ENCODE results near the gene MAP4K5. TPM values are rescaled to one million over a fixed set of nuclear protein-coding genes. Genes with fewer than 3 reads are reported as not detected.

MAP4K5 gene
- total RNA-seq, 1 experiment from 2014 or later, result 111 TPM

GRCh38 chr14:50529288-50530179 lies 2.8 kb downstream of the MAP4K5 start:
- Histone ChIP-seq H2AFZ (ENCODE audit: low read length) (no peak overlapping the region), H4K20me1 (ENCODE audit: low read length) (peaks cover 43% of the 10 kb centered on the region), H3K9me3 (ENCODE audit: low read length) (no peaks in the 10 kb centered on the region), H3K4me1 (ENCODE audit: insufficient read depth, low read length) (peaks cover 56% of the 10 kb centered on the region), H3K4me2 (ENCODE audit: low read length) (peak overlapping the region; percentile 93), H3K9ac (ENCODE audit: low read length) (peak overlapping the region; percentile 95), H3K79me2 (ENCODE audit: low read length) (peaks cover 78% of the 10 kb centered on the region), H3K4me3 (ENCODE audit: low read length) (peak overlapping the region; percentile 82), H3K27me3 (ENCODE audit: low read length) (no peaks in the 10 kb centered on the region), H3F3A (ENCODE audit: low read length, unreplicated experiment) (no peaks in the 10 kb centered on the region), H3K27ac (ENCODE audit: low read length) (peak overlapping the region; percentile 72), H3K36me3 (ENCODE audit: low read depth, low read length) (no peaks in the 10 kb centered on the region), H3K9me2 (replicated peaks; ENCODE audit: low read length) (no peaks in the 10 kb centered on the region)
- ChIA-PET CTCF (interaction anchor here (0.6 to 0.7 kb wide), 2 partner anchors 18 to 75 kb away, joined by 3 read pairs; no protein-coding TSS in a partner anchor), POLR2A (ENCODE audit: unreplicated experiment) (interaction anchor here (0.6 to 0.8 kb wide), 2 partner anchors 31 to 76 kb away, joined by 3 to 8 read pairs; partner anchors contain the start of gene ATL1)
- no TSS peak for BruUV-seq (replicated peaks)
- TF ChIP-seq CTCF (conservative IDR thresholded peaks at IDR 0.05; ENCODE audit: low read depth, low read length), result 0 out of 2 replicates have a peak, but pooled peaks have one; percentile 10
- TF ChIP-seq EZH2 (IDR thresholded peaks at IDR 0.05; ENCODE audit: low read length, unreplicated experiment), result no peak
- intact Hi-C loops (cut with micrococcal nuclease), result loop anchor here (1.0 to 5.0 kb wide), 4 partner anchors 8 to 297 kb away; partner anchors contain the start of gene SOS2
- DNase-seq (peak; percentile 34), ATAC-seq (no peak)

GRCh38 chr14:50528000-50528399 lies 4.4 kb downstream of the MAP4K5 start:
- Histone ChIP-seq H3K79me2 (ENCODE audit: low read length) (peaks cover 93% of the 10 kb centered on the region), H3K27me3 (ENCODE audit: low read length) (no peaks in the 10 kb centered on the region), H3K9me3 (ENCODE audit: low read length) (no peaks in the 10 kb centered on the region), H3K27ac (ENCODE audit: low read length) (peak overlapping the region; percentile 21), H4K20me1 (ENCODE audit: low read length) (peaks cover 56% of the 10 kb centered on the region), H2AFZ (ENCODE audit: low read length) (no peak overlapping the region), H3K4me2 (ENCODE audit: low read length) (peak overlapping the region; percentile 36), H3F3A (ENCODE audit: low read length, unreplicated experiment) (no peaks in the 10 kb centered on the region), H3K4me1 (ENCODE audit: insufficient read depth, low read length) (peaks cover 50% of the 10 kb centered on the region), H3K9ac (ENCODE audit: low read length) (no peak overlapping the region), H3K4me3 (ENCODE audit: low read length) (no peak overlapping the region), H3K9me2 (replicated peaks; ENCODE audit: low read length) (no peaks in the 10 kb centered on the region), H3K36me3 (ENCODE audit: low read depth, low read length) (0 out of 2 replicates have a peak, but pooled peaks cover 5% of the 10 kb centered on the region)
- no peak for ATAC-seq
- TF ChIP-seq CTCF (conservative IDR thresholded peaks at IDR 0.05; ENCODE audit: low read depth, low read length) (no peak), EZH2 (IDR thresholded peaks at IDR 0.05; ENCODE audit: low read length, unreplicated experiment) (no peak), EZH2phosphoT487 (IDR thresholded peaks at IDR 0.05; ENCODE audit: borderline replicate concordance, low read length) (no peak)
- peak; percentile 69 for DNase-seq
- intact Hi-C loops (cut with micrococcal nuclease), result no loop called here
- POLR2A ChIA-PET (ENCODE audit: unreplicated experiment), result no interaction called here
- no TSS peak for BruUV-seq (replicated peaks)
- CTCF ChIA-PET, result interaction anchor here (0.6 to 1.4 kb wide), 4 partner anchors 86 to 236 kb away, joined by 4 to 14 read pairs (median 6); no protein-coding TSS in a partner anchor
